GM19023 (cell line): ENCODE measurements around the gene RASGRP4.
"Not testable (repeated sequence)": the region's sequence is repeated elsewhere in the genome, so short reads cannot be mapped to it uniquely, and the experiment has no call there.

Source experiments
- ATAC-seq: cut with Tn5 transposase; IDR thresholded peaks from one replicate; pipeline ENCODE4 v1.9.1; 2021; ENCODE audit warnings: mild to moderate bottlenecking, moderate library complexity; ENCODE audit not compliant: unreplicated experiment

Gene RASGRP4

GRCh38 chr19:38417544-38418506 is 8.2 kb downstream of the RASGRP4 start:
- ATAC-seq, result no peak

- ATAC-seq, result no peak
These were observed 8.9 kb downstream of the RASGRP4 start for GRCh38 chr19:38417146-38417543.

DNA sequence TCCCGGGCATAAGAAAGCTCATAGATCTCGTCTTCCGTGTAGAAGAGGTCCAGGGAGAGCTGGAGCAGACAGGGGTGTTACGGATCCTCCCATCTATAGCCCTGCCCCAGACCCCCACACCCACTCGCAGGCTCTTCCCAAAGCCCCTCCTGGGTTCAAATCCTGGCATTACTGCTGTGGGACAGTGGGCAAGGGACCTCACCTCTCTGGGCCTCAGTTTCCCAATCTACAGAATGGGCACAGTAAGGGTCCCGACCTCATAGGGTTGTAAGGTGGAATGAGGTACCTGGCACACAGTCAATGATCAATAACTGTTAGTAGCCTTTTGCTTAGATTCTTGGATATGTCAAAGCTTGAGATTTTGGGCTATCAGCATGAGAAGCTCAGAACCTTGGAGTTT is 12.6 kb downstream of the RASGRP4 start:
- no peak for ATAC-seq

DNA sequence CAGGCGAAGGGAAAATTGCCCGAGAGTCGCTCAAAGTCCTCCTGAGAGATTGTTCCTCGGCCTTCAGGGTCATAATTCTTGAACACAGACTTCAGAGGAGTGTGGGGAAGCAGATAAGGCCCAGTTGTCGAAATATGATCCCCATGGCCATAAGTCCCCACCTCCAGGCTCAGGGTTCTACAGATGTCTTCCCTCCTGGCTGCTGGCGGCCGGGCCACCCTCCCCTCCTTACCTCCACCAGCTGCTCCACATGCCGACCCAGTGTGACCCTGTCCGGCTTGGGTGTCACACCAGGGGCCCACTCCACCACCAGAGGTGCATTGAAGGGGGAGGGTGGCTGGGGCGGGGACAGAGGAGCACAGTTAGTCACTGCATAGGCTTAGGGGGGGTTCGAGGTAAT is 13.1 kb downstream of the RASGRP4 start:
- no peak for ATAC-seq

GRCh38 chr19:38412491-38412890 is 13.5 kb downstream of the RASGRP4 start:
- ATAC-seq, result no peak

DNA sequence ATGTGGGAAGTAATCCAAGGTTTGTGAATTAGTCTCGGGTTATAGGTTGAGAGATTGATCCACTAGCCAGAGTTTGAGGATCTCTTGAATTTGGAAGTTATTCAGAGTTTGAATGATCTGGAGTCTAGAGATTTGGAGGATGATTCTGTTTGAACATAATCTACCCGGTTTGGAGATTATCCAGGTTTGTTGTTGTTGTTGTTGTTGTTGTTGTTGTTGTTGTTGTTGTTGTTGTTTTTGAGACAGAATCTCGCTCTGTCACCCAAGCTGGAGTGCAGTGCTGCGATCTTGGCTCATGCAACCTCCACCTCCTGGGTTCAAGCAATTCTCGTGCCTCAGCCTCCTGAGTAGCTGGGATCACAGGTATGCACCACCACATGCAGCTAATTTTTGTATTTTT is 14.1 kb downstream of the RASGRP4 start:
- ATAC-seq, result not testable (repeated sequence)

GRCh38 chr19:38411041-38411712 is 14.8 kb downstream of the RASGRP4 start:
- no peak for ATAC-seq

GRCh38 chr19:38410407-38410806 is 15.6 kb downstream of the RASGRP4 start:
- ATAC-seq, result not testable (repeated sequence)

DNA sequence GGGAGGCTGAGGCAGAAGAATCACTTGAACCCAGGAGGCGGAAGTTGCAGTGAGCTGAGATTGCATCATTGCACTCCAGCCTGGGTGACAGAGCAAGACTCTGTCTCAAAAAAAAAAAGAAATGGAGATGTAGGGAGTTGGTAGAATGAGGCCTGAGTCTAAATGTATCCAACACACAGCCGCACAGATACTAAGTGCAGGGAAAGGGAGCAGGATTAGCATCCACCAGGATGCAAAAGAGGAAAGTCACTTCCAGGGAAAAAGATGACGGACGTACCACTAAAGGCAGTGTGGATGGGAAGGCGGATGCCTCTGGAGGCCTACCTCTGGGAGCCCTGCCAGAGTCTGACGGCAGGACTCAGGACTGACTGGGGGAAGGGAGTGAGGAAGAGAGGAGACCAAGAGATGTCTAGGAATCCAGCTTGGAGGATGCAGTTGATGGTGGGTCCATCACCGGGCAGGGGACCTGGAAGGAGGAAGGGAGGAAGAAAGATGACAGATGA is 16.3 kb downstream of the RASGRP4 start:
- no peak for ATAC-seq

DNA sequence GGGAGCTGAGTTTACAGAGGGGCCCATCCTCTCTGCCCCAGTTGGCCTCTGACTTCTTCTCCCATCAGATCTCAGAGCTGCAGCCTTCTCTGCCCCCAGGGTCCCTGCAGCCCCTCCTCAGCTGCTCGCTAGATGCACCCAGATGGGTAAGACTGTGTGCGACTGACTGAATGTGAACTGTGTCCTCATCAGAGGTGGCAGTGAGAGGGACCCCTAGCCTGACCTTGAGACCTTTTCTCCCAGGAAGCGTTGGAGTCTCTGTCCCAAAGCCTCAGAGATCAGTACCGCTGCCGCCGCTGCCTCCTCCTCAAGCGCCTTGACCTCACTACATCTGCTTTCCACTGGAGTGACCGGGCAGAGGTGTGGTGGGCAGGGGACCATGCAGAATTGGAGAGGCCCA is 20.7 kb downstream of the RASGRP4 start:
- no peak for ATAC-seq

DNA sequence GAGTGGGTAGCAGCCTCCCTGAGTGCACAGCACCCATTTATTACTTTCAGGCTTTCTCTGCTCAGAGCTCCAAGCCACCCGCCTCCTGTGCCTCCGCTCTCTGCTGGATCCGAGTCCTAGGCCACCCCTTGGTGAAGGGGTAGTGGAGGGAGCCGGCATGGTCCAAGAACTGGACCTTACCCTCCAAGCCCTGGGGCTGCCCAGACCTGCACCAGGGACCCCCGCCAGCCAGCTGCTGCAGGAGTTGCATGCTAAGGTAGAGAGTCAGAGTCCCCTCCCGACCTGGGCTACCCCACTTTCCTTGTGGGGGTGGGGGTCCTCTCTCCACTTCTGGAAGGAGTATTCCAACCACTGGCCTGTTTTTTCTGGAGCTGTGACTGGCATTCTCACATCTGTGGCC is 21.2 kb downstream of the RASGRP4 start:
- ATAC-seq, result no peak

DNA sequence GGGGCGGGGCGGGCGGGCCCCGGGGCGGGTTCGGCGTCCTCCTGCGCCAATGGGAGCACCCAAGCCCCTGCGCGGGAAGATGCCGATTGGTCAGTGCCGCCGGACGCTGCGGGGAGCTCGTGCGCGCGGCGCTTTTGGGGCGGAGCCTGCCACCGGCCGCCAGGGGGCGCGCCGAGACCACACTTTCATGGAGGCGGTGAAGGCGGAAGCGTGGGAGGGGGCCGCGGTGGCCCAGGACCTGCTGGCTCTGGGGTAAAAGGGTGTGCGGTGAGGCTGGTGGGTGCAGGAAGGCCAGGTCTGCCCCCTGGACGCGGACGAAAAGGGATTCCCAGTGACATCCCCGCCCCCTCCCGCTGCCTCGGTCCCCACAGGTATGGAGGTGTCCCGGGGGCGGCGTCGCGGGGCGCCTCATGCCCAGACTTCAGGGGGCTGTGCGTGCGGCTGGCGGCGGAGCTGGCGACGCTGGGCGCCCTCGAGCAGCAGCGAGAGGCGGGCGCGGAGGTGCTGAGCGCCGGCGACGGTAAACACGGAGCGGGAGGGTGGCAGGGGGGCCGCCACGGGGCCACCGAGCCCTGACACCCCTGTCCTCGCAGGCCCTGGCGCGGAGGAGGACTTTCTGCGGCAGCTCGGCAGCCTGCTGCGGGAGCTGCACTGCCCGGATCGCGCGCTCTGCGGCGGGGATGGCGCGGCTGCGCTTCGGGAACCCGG is 22.9 kb downstream of the RASGRP4 start, which contains the start of gene FAM98C:
Gene FAM98C, plus strand, starts transcription at position 127 of the 708 bp plus-strand sequence. Its CDS starts 61 bp downstream, at position 188.
- ATAC-seq, result peak; percentile 96

- ATAC-seq, result peak; percentile 5
These were observed 23.4 kb downstream of the RASGRP4 start for GRCh38 chr19:38402623-38402966.

- no peak for ATAC-seq
These were observed 24.9 kb downstream of the RASGRP4 start for GRCh38 chr19:38401148-38401547.

- no peak for ATAC-seq
These were observed 25.7 kb downstream of the RASGRP4 start for GRCh38 chr19:38400361-38400760.

GRCh38 chr19:38399537-38399936 is 26.5 kb downstream of the RASGRP4 start:
- ATAC-seq, result no peak

- ATAC-seq, result no peak
These were observed 26.9 kb downstream of the RASGRP4 start for GRCh38 chr19:38399081-38399480.

DNA sequence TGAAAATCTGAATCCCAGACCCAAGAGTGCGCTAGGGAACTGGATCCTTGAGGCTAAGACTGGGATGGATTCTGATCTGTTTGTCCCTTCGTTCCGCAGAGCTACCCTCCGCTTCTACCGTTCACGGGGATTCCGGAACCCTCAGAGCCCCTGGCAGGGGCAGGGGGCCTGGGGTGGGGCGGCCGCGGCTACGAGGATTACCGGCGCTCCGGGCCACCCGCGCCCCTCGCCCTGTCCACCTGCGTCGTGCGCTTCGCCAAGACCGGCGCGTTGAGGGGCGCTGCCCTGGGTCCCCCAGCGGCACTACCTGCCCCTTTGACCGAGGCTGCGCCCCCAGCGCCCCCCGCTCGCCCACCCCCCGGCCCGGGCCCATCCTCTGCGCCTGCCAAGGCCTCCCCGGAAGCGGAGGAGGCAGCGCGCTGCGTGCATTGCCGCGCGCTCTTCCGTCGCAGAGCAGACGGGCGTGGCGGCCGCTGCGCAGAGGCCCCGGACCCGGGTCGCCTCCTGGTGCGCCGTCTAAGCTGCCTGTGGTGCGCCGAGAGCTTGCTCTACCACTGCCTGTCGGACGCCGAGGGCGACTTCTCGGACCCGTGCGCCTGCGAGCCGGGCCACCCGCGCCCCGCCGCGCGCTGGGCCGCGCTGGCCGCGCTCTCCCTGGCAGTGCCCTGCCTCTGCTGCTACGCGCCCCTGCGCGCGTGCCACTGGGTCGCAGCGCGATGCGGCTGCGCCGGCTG is 30.5 kb downstream of the RASGRP4 start:
- no peak for ATAC-seq

DNA sequence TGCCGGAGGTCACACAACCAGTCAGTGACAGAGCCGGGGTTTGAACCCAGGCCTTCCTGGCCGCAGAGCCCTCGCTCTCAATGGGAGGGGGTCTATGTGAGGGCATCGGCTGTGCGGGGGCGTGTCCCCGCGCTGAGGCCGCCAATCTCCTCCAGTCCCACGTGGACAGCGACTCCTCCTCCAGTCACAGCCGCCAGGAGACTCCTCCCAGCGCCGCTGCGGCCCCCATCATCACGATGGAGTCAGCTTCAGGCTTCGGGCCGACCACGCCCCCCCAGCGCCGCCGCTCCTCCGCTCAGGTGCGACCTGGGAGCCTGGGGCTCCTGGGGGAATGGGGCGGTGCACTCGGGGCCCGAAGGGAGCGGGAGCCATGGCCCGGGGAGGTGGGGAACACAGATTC is 31.5 kb downstream of the RASGRP4 start:
- ATAC-seq, result no peak

DNA sequence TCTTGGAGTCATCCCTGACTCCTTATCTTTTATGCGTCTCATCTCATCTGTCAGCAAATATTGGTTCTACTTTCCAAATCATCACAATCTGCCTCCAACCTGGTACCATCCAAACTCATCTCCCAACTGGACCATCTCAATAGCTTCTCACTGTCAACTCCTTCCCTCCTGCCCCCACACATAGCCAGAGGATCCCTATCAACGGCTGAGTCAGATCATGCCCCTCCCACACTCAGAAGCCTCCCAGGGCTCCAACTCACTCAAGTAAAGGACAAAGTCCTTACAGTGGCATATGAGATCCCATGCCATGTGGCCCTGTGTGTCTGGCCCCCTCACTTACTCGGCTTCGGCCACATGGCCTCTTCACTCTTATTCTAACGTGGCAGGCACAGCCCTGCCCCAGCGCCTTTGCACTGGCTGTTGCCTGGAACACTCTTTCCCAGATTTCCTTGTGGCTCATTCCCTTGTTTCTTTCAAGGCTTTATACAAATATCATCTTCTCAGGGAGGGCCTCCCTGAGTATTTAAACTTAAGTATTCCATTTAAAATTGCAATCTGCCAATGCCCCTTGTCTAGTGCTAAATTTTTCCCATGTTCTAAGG is 33.2 kb downstream of the RASGRP4 start:
- no peak for ATAC-seq
